B cell (primary cell): Measurements from ENCODE around the gene AHNAK. TPM values are rescaled to one million over a fixed set of nuclear protein-coding genes. Genes with fewer than 3 reads are reported as not detected.

Experiments
- ATAC-seq: fragments of 200-7000 bp; cut with Tn5 transposase; one replicate; pipeline ENCODE4 v1.10.0; 2021; ENCODE audit warnings: low read depth, mild to moderate bottlenecking, moderate number of reproducible peaks, moderate library complexity
- CTCF ChIA-PET: fragments of 350-600 bp; sonication (Branson Sonifier 250); formaldehyde crosslinking; loops from one replicate; lab custom pipeline; 2021; ENCODE audit warnings: antibody characterized with exemption, inconsistent platforms; lab: Charles Lee
- POLR2A ChIA-PET: fragments of 350-600 bp; sonication (Branson Sonifier 250); formaldehyde crosslinking; loops from one replicate; lab custom pipeline; 2021; ENCODE audit warnings: antibody characterized with exemption; lab: Charles Lee
- DNase-seq: peaks from one replicate; pipeline ENCODE4 v3.0.0; 2013
- H2AFZ ChIP-seq: 2 replicates; pipeline ENCODE4 v1.6.1; 2012; ENCODE audit warnings: mild to moderate bottlenecking, low read depth, low read length; ENCODE audit not compliant: insufficient read depth, poor library complexity, severe bottlenecking
- H3K27ac ChIP-seq, 2 donors: 1 replicate in 1 of 2; 2 replicates in 1 of 2; pipeline ENCODE4 v1.5.1; 2012 to 2013; ENCODE audit warnings: low read length in 2 of 2, mild to moderate bottlenecking in 2 of 2, moderate library complexity in 1 of 2
- H3K27me3 ChIP-seq, 4 experiments: fragments of 200-600 bp in 1 of 4; sonication (generic) in 1 of 4; replicated peaks in 1 of 4; 1 replicate in 2 of 4; 2 replicates in 2 of 4; pipeline versions ENCODE4 v1.6.1 to v1.7.0; 2013 to 2016; ENCODE audit warnings: low read length in 3 of 4, mild to moderate bottlenecking in 2 of 4, mixed read lengths in 1 of 4, moderate library complexity in 1 of 4; ENCODE audit not compliant: insufficient read depth in 4 of 4, control insufficient read depth in 3 of 4; ENCODE audit errors: control extremely low read depth in 1 of 4
- H3K36me3 ChIP-seq, 2 experiments: replicated peaks in 1 of 2; 1 replicate in 1 of 2; 2 replicates in 1 of 2; pipeline versions ENCODE4 v1.6.1 to v1.7.1; 2013; ENCODE audit warnings: low read length in 1 of 2; ENCODE audit not compliant: insufficient read depth in 2 of 2, control insufficient read depth in 1 of 2; ENCODE audit errors: control extremely low read depth in 1 of 2, extremely low read depth in 1 of 2
- H3K4me1 ChIP-seq, 2 donors: fragments of 200-600 bp in 1 of 2; sonication (generic) in 1 of 2; 1 replicate in 1 of 2; 2 replicates in 1 of 2; pipeline versions ENCODE4 v1.5.1 to v1.6.1; 2013 to 2017; ENCODE audit warnings: low read length in 2 of 2; ENCODE audit not compliant: control insufficient read depth in 2 of 2, insufficient read depth in 2 of 2
- H3K4me2 ChIP-seq: replicated peaks from 2 replicates; pipeline ENCODE3; 2012; ENCODE audit warnings: mild to moderate bottlenecking, low read depth, low read length; ENCODE audit not compliant: poor library complexity, severe bottlenecking
- H3K4me3 ChIP-seq, 5 experiments: fragments of 200-600 bp in 1 of 5; sonication (generic) in 1 of 5; 1 replicate in 3 of 5; 2 replicates in 2 of 5; pipeline versions ENCODE4 v1.5.1 to v1.7.0; 2011 to 2016; ENCODE audit warnings: low read length in 4 of 5, mild to moderate bottlenecking in 4 of 5, low read depth in 2 of 5, control low read depth in 1 of 5, moderate library complexity in 1 of 5; ENCODE audit not compliant: insufficient read depth in 1 of 5; ENCODE audit errors: control extremely low read depth in 1 of 5, extremely low read depth in 1 of 5
- H3K79me2 ChIP-seq: fragments of 200-600 bp; sonication (generic); one replicate; pipeline ENCODE4 v1.6.0; 2016; ENCODE audit warnings: low read length; ENCODE audit not compliant: control insufficient read depth, insufficient read depth
- H3K9ac ChIP-seq: fragments of 200-600 bp; sonication (generic); 2 replicates; pipeline ENCODE4 v1.6.1; 2017; ENCODE audit warnings: mild to moderate bottlenecking, low read length, moderate library complexity
- H3K9me3 ChIP-seq, 3 donors: one replicate each; pipeline versions ENCODE4 v1.6.1 to v1.7.1; 2013; ENCODE audit warnings: low read length in 2 of 3; ENCODE audit not compliant: control insufficient read depth in 2 of 3, insufficient read depth in 1 of 3; ENCODE audit errors: control extremely low read depth in 1 of 3
- H4K20me1 ChIP-seq: 2 replicates; pipeline ENCODE4 v1.6.0; 2012; ENCODE audit warnings: mild to moderate bottlenecking, low read length; ENCODE audit not compliant: insufficient read depth, control insufficient read depth, poor library complexity, severe bottlenecking
- H3K27ac Mint-ChIP-seq: one replicate; pipeline ENCODE4 v1.8.0; 2021; ENCODE audit warnings: mixed read lengths
- H3K27me3 Mint-ChIP-seq: one replicate; pipeline ENCODE4 v1.8.0; 2021; ENCODE audit warnings: mixed read lengths
- H3K4me1 Mint-ChIP-seq: one replicate; pipeline ENCODE4 v1.8.0; 2021; ENCODE audit warnings: mixed read lengths
- H3K4me3 Mint-ChIP-seq: one replicate; pipeline ENCODE4 v1.8.0; 2021; ENCODE audit warnings: mixed read lengths
- H3K9me3 Mint-ChIP-seq: one replicate; pipeline ENCODE4 v1.8.0; 2022; ENCODE audit warnings: mixed read lengths; ENCODE audit not compliant: insufficient read depth
- CTCF ChIP-seq: fragments of 200-600 bp; IDR thresholded peaks from one replicate; pipeline ENCODE4 v1.8.0; 2022; ENCODE audit warnings: antibody characterized with exemption, mild to moderate bottlenecking
- EZH2 ChIP-seq: IDR thresholded peaks from 2 replicates; pipeline ENCODE4 v1.6.1; 2012; ENCODE audit warnings: borderline replicate concordance, low read depth, mild to moderate bottlenecking, moderate library complexity, low read length; ENCODE audit not compliant: insufficient read depth, poor library complexity, severe bottlenecking
- WGBS: methylation state at CpG from one replicate; pipeline ENCODE4 v1.1.5; 2013; ENCODE audit warnings: missing lambda C conversion rate; ENCODE audit not compliant: insufficient coverage; 5-methylcytosine and 5-hydroxymethylcytosine counted together
- intact Hi-C: fragments of 100-400 bp; cut with micrococcal nuclease; formaldehyde crosslinking; loops from one replicate; pipeline ENCODE4 v1.10.0; 2022
- polyA plus RNA-seq: library from polyadenylated mRNA; depleted of rRNA; stranded (reverse); fragments of >200 nt; gene quantifications from 2 replicates; pipeline ENCODE4 v1.2.3, GENCODE V29; 2012
- total RNA-seq, 2 donors: library from RNA; stranded (reverse); fragments of 120-200 nt in 1 of 2; gene quantifications; 1 replicate in 1 of 2; 2 replicates in 1 of 2; pipeline versions ENCODE4 v1.2.3 to v1.2.4, GENCODE V29; 2013 to 2022

Gene AHNAK
- total and polyA plus RNA-seq, 2 donors (not counting 1 experiment from before 2014, with no cell fraction given) = 63.7 to 229 TPM

- Mint-ChIP-seq H3K9me3 (no peaks in the 10 kb centered on the region), H3K27me3 (no peaks in the 10 kb centered on the region), H3K4me1 (peaks cover 15% of the 10 kb centered on the region), H3K4me3 (no peak overlapping the region), H3K27ac (no peak overlapping the region)
- Histone ChIP-seq H3K4me3 (no peak overlapping the region), H3K4me2 (no peak overlapping the region), H3K4me1 (peaks cover 0 to 8% of the 10 kb centered on the region in 2 donors), H3K79me2 (no peaks in the 10 kb centered on the region), H2AFZ (no peak overlapping the region), H4K20me1 (no peaks in the 10 kb centered on the region), H3K27me3 (no peaks in the 10 kb centered on the region), H3K36me3 (no peaks in the 10 kb centered on the region), H3K27ac (no peak overlapping the region), H3K9ac (no peak overlapping the region), H3K9me3 (no peaks in the 10 kb centered on the region)
- TF ChIP-seq CTCF = no peak
- TF ChIP-seq EZH2 = no peak
- intact Hi-C loops = no loop called here
- WGBS = 100% methylated on average over 1 of the region's 2 CpGs
- ChIA-PET POLR2A (no interaction called here), CTCF (interaction anchor here (0.7 to 2.5 kb wide), 3 partner anchors 20 to 800 kb away, joined by 3 to 9 read pairs (median 4); no protein-coding TSS in a partner anchor)
- no peak for ATAC-seq
- no peak for DNase-seq
Measured at GRCh38 chr11:62466444-62466843, 80.2 kb downstream of the AHNAK start.

- no peak overlapping the region for H3K9ac ChIP-seq
- Mint-ChIP-seq H3K4me3 (no peak overlapping the region), H3K9me3 (no peaks in the 10 kb centered on the region), H3K27ac (no peak overlapping the region), H3K27me3 (no peaks in the 10 kb centered on the region), H3K4me1 (peaks cover 15% of the 10 kb centered on the region)
- no peaks in the 10 kb centered on the region for H3K79me2 ChIP-seq
- no peak overlapping the region for H3K4me2 ChIP-seq
- peaks cover 0 to 8% of the 10 kb centered on the region in 2 donors for H3K4me1 ChIP-seq
- no peaks in the 10 kb centered on the region for H3K9me3 ChIP-seq
- DNase-seq = peak; percentile 47
- no peak for ATAC-seq
- WGBS = 56% methylated on average over 6 of the region's 7 CpGs
- intact Hi-C loops = loop anchor here (1.0 kb wide), 1 partner anchor 96 kb away; no protein-coding TSS in a partner anchor
- no peak overlapping the region for H3K27ac ChIP-seq
- POLR2A ChIA-PET = interaction anchor here (0.7 kb wide), 2 partner anchors 16 to 21 kb away, joined by 3 read pairs; no protein-coding TSS in a partner anchor
- H3K4me3 ChIP-seq = no peak overlapping the region
- CTCF ChIA-PET = interaction anchor here (0.7 to 2.5 kb wide), 8 partner anchors 16 to 299 kb away, joined by 3 to 9 read pairs (median 4); partner anchors contain the start of genes C11orf98 and CSKMT
- no peak overlapping the region for H2AFZ ChIP-seq
- TF ChIP-seq CTCF = no peak
- TF ChIP-seq EZH2 = no peak
- H3K36me3 ChIP-seq = no peaks in the 10 kb centered on the region
- no peaks in the 10 kb centered on the region for H4K20me1 ChIP-seq
- H3K27me3 ChIP-seq = no peaks in the 10 kb centered on the region
Measured at GRCh38 chr11:62464655-62465054, 82.0 kb downstream of the AHNAK start.
